Activated CD8-positive, alpha-beta memory T cell treated with anti-CD3 and anti-CD28 coated beads for 4 hours (primary cell): ENCODE measurements around the gene SREBF2.

Experiments used
- DNase-seq, 2 donors: peaks; one replicate each; pipeline ENCODE4 v3.0.0-alpha.2; 2020; ENCODE audit warnings: low read depth in 2 of 2

The SREBF2 gene

DNA sequence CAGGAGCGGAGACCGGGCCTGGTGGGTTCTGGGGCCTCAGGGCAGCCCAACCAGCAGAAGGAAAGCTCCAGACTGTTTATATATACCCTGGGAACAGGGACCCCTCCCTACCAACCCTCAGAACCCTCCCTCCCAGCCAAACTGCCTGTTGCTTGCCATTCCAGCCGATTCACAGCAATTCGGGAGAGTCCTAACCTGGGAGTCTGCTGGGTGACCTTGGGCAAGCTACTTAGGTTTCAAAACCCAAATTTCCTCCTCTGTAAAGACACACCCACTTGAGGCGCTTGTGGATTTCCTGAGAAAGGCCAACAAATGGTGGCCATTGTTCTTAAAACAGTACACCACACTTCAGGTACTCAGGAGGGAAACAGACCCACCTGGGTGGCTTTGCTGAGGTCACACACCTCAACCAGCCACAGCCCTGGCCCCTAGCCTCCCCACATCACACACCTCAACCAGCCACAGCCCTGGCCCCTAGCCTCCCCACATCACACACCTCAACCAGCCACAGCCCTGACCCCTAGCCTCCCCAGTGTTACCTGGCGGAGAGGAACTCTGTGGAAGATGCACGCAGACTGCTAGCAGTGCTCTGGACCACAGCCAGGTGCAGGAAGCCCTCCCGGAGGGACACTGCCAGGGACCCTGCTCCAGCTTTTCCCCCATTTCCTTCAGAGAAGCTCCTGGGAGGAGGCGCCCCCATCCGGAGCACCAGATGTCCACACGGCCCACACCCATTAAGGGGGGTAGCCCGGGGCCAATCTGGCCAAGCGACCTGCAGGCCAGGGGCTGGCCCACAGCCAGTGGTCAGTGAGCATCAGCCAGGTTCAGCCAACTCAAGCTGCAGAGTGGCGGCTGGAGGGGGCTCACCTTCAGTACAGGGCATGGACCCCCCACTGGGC is 75.8 kb downstream of the SREBF2 start:
- no peak for DNase-seq

DNA sequence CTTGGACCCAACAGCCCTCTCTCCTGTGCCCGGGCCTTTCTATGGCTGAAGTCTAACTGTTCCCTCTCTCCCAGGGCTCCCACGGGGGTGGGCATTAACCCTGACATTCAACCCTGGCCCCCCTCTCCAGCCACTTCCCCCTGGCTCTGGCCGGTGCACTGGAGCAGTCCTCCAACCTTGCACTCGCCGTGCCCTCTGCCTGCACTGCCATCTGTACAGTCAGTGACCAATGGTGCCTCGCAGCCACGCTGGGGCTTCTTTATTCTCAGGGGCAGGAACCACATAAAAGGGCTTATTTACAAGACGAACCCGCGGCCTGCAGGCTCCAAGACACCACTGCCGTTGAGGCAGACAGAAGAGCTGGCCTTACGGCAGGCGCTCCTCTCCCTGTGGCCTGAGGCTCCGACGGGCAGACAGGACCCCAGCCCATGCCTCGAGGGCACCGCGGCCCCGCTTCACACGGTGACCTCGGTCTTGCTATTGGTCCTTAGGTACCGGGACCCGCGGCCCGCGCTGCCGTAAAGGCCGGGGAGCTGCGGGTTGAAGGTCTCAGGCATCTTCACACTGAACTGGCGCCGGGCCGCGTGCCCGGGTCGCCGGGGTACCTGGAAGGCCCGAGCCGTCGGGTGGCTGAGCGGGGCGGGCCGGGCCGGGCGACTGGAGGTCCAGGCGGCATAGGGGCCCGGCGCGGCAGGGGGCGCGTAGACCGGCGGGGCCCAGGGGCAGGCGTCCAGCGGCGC is 76.6 kb downstream of the SREBF2 start:
- DNase-seq, result no peak

DNA sequence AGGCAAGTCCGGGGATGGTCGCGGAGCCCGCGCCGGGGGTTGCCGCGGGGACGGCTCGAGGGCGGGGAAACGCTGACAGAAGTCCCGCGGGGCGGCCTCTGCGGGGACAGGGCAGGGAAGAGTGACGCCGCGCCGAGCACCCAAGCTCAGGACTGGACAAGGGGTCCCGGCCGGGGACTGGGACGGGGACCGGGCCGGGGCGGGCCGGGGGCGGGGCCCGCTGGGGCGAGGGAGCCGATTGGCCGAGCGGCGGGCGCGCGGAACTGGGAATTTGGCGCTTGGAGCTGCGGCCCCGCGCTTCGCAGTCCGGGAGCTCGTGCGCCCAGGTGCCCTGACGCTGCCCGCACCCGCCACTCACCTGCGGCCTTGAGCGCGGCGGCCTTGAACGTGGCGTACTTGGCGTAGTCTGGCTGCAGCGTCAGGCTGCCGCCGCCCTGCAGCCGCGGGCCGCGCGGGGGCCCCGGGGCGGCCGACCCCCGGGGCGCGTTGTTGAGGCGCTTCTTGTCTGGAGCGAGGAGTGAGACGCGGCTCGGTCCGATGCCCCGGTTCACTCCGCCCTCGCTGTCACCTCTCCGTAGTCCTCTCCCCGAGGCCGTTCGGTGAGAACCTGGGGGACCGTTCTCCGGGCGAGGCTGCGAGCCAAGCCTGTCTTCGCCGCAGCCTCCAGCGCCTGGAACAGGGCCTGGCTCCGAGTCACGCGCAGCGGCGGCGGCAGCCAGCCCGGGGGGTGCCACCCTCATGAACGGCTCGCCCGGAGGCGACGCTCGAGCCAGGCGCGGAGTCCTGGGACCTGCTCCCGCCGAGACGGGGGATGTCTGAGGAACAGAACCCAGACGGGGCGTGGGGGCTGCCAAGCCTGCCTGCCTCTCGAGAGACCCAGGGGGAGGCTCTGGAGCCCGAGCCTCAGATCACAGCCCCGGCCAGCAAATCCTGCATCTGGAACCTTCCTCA is 77.4 kb downstream of the SREBF2 start:
- DNase-seq, result no peak

DNA sequence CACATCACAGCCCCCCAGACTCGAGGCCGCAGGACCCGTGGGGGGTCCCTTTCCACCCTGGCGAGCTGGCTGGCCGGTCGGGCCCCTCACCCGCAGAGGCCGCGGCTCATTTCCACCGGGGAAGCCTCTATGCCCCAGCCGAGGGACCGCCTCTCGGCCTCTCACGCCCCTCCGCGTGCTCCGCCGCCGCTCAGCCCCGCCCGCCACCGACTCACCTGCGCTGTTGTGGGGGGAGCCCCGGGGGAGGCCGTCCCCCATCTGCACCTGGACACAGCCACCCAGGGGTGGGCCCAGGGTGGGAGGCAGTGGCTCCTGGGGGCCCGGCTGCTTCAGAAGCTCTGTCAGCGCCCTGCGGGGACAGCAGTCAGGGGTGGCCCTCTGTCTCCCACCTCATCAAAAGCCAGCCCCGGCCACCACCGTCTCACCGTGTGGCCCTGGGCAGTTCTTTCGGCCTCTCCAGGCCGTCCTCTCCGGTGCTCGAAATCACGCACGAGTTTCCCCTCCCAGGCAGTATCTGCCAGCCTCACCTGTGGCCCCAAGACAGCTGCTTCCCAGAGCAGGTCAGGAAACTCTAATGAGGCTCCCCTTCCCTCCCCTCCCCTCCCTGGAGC is 78.2 kb downstream of the SREBF2 start:
- DNase-seq, result no peak

DNA sequence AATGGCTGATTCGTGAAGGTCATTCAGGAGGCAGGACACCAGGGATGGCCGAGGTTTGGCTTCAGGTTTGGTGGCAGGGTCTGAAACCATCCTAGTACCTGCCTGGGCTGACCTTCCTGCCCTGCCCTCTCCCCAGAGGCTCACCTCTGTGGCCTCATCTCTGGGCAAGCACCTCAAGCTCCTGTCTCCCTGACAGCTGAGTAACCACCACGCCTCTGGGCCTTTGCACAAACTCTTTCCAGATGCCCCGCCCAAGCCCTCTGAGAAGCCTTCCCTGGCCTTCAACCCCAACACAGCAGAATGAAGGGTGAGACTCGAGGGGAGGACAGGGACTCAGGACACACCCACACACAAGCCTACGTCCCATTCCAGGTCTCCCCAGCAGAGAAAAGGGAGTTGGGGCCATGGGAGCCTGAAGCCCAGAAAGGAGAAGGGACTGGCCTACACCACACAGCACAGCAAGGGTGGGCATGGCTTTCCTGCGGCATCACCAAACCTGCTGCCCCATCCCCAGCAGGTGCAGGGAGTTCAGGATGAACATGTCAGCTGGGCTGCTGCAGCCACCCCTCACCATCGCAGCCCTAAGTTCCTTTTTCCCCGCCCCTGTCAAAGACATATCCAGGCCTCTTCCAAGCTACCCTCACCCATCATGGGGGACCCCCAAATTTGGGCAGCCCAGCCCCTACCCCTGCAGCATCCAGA is 79.6 kb downstream of the SREBF2 start:
- DNase-seq, result no peak

DNA sequence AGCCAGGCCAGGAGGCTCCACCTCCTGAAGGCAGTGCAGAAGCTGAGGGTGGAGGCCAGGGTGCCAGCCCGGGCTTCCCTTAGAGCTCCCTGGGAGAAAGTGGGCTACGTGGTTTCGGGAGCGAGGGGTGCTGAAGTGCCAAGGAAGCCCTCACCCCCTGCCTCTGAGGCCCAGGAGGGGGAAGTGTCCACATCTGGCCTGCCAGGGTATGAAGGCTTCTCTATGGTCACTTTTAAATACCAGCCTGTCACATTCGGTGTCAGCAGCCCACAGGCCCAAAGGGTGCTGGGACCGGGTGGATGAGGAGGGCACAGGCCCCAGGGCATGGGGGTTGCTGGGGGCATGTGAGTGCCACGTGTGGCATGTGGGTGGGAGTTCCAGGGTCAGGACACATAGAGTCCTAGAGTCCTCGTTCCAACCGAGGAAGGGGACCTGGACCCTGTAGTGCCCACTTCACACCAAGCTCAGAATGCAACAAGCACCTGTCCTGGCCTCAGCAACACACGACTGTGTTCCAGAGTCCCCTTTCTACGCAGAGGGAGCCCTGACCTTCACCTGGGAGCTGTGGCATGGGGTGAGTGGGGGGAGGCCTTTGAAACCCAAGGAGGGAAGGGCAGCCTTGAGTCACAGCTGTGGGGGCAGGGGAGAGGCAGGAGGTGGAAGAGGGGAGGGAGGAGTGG is 80.3 kb downstream of the SREBF2 start:
- DNase-seq, result no peak

DNA sequence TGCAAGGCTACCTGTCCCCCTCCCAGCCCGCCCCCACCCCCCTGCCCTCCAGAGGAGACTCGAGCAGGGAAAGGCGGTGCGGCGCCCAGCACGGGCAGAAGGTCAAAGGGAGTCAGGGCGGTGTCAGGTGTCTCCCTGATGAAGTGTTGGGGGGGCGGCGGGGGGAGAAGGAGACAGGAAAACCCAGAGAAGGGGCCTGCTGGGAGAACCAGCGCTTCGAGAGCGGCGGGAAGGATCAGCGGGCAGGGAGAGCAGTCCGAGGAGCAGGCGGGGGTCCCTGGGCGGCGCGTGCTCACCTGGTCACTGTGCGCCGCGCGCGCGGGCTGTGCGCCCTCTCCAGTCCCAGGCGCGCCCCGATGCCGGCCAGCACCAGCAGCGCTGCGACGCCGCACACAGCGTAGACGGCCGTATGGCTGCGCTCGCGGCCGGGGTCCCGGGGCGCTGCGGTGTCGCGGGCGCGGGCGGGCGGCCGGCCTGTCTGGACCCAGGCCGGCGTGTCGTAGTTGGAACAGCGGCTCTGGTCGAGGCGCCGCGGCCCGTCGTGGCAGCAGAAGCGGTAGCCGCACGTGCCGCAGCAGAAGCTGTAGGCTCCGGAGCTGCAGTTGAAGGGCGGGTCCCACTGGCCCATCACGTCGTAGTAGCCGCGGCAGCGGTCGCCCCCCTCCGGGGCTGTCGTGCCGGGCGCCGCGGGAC is 81.1 kb downstream of the SREBF2 start:
- DNase-seq, result no peak

DNA sequence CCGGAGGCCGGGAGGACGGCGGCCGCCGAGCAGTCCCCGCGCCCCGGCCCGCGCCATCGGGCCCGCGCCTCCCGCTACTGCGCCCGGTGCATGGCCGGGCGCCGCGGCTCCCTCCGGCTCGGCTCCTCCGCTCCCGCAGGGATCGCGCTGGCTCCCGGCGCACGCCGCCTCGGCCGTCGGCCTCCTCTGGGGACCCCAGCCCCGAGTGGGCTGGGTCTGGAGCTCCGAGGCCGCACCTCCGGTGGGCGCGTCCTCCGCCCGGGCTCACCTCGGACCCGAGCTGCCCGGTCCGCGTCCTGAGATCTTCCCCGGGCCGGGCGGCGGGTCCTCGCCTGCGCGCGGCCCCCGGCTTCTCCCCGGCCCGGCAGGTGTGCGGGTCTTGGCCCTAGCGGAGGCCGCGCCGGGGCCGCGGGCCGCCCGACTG is 81.7 kb downstream of the SREBF2 start:
- no peak for DNase-seq

DNA sequence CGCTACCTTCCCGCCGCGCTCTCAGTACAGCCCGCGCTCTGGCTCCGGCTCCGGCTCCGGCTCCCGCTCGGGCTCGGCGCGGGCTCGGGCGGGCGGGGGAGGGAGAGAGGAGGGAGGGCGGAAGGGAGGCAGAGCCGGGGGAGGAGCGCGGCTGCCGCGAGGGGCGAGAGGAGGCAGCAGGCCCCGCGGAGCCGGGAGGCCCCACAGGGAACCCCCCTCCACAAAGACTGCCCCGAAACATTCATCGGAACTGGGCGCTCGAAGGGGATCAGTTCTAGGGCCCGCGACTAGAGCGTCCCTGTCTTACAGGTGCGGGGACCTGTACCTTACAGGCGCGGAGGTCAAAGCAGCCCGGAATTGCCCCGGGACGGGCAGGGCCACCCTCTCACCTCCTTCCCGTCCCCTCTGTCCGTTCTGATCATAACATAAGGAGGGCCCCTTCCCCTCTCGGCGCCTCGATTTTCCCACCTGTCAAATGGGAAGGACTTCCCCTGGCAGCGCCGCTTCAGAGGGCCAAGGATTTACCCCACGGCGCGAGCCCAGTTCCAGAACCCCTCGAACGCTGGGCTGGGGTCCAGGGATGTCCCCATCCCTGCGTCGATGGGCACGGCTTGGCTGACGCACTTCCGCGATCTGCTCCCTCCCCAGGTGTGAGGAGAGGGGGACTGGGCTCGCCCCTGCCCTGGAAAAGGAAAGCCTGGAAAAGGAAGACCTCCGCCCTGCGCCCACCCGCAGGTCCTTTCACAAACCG is 82.3 kb downstream of the SREBF2 start, which contains the start of gene SHISA8:
Gene SHISA8, minus strand, starts transcription at position 40 of the 751 bp plus-strand sequence. CDS start 407 bp downstream, outside the sequence.
- DNase-seq, result no peak

DNA sequence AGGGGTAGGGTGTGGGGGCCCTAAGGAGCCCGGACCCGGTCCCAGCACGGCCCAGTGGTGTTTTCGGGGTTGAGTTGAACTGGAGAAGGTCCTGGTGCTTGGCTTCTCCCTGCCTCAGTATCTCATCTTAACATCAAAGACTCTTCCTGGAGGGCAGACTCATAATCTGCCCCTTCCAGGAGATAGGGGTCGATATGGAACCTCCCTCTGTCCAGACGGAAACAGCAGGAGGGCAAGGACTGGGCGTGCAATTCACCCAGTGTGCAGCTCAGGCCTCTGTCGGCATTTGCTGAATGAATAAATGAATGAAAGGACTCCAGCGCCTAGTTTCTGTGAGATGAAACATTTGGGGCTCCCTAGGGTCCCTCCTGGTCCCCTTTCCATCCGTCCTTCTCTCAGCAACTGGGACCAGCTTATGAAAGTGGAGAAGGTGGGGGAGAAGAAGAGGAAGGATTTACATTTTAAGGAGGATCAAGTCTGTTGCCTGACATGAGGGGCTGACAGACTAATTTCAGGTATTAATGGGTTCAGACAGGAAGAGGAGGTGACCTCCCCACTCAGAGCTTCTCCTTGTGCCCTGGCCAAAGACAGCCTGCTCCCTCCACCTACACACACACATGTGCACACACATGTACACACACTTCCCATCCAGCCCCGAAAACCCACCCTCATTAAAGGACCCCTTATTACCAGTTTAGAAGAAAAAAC is 83.0 kb downstream of the SREBF2 start:
- DNase-seq, result no peak

DNA sequence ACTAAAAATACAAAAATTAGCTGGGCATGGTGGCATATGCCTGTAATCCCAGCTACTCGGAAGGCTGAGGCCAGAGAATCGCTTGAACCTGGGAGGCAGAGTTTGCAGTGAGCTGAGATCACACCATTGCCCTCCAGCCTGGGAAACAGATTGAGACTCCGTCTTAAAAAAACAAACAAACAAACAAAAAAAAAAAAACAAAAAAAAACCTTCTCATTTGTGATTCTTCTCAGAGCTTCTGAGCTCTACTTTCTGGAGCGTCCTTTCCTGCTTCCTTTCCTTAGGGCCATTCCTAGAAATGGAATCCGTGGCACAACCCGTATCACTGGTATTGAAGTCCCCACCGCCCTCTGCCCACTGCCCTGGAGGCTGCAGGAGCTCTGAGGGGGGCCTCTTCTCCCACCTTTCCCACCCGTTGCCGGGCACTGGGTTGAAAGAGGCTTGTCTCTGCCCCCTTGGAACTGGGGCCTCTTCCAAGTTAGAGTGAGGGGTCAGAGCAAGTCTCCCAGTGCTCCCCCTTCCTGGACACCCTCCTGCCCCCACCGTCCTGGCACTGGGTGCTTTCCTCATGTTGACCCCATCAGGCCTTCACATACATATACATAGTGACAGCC is 83.9 kb downstream of the SREBF2 start:
- no peak for DNase-seq

DNA sequence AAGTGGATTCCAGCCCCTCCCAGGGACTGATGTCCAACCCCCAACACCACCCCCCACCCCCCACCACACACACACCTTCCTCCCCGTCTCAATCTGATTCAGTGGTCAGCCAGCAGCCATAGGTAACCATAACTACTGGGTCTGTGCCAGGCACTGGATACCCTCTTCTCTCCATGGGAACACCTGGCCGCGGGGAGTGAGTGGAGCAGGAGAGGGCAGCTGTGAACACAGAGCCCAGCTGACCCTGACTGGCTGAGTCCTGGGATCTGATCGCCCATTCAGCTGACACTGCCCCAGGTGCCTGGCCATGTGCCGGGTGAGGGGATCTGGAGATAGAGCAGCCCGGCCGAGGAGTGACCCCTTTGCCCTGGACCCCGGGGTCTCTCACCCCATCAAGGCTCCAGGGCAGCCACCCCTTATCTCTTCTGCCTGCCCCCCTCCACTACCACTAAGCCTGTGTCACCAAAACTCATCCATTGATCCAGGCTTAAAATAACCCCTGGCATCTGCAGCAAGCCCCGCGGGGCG is 84.5 kb downstream of the SREBF2 start:
- no peak for DNase-seq

DNA sequence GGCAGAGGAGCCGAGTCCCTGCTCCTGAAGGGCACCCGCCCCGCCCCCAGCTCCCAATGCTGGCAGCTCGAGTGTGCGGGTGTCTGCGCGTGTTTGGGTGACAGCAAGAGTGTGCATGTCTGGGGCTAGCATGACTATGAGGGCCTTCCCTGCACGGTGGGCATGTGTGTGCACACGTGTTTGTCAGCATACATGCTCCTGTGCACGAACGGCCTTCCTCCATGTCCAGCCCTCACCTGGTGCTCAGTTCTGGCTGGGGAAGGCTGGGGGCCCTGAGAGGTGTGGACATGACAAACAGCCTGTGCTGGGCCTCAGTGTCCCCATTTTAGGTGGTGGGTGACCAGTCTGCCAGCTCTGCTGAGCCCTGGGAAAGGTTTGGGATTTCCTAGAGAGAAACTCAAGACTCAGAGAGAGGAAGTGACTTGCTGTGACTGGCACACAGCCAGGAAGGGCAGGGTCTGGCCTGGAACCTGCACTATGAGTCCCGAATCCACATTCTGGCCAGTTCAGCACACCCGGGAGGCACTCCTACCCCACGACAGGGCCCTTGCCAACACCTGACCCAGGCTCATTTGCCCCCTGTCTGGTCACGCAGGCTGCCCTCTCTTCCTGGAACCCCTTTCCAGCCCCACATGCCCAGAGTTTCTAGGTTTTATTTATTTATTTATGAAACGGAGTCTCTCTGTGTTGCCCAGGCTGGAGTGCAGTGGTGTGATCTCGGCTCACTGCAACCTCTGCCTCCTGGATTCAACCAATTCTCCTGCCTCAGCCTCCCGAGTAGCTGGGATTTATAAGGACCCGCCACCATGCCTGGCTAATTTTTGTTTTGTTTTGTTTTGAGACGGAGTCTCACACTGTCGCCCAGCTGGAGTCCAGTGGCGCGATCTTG is 85.2 kb downstream of the SREBF2 start:
- DNase-seq, result no peak

DNA sequence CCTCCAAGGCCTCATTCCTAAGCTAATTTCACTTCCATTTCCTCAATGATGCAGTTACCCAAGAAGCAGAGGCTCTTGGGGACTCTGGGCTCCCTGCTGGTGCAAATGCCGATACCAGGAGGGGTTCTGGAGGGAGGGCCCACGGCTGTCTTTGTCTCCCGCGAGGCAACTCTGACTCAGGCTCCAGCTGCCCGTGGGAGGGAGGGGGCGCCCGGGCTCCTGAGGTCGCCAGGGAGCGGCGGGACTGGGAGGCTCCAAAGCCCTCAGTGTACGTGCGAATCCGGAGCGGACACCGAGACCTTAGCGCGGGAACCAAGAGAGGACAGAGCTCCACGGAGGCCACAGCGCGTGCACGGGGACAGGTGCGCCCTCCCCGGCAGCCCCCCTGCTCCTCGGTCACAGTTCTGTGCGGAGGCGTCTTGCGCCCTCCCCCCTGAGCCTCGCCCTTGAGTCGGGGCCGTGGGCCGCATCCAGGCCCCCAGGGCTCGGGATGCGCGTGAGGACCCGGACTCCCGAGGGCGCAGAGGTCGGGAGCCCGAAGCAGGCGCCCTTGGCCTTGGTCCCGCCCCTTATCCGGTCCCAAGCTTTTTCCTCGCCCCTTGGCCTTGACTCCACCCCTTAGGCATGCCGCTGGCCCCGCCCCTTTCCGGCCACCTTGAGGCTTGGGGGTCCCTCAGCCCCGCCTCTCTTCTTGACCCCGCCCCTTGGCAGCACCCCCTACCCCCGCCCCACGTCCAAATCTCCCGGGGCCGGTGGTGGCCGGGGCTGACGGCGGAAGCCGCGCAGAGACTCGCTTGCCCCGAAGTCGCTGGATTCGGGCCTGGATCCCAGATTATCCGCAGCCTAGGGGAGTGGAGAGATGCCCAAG is 86.7 kb downstream of the SREBF2 start:
- DNase-seq, result no peak

DNA sequence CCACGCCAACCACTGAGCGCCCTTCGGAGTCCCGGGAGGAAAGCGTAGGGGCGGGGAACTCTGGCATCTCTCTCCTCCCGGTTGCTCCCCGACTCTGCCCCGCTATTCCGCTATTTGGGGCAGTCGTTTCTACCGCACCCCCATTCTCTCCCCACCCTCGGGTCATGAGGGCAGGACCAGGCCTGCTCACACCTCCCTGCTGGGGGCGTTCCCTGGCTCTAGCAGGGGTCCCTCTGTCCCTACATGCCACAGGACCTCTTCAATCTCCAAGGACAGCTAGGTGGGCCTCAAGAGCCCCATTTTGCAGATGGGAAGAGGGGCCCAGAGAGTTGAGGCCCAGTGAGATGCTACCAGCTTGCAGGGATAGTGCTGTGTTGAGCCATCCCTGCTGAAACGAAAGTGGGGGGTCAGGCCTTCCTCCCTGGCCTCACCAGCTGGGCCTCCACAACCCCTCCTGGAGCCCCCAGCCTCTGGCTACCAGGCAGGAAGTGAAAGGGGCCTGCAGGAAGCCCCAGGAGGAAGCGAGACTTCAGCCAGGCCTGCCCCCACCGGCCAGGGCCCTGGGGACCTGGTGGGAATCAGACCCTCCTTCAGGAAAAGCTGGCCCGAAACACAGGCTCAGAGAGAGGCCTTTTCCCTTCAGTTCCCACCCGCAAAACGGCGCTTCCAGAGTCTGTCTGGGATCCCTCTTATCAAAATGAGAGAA is 87.5 kb downstream of the SREBF2 start:
- DNase-seq, result no peak
